SU-DHL-6 (cell line): Measurements from ENCODE around the gene EMC6.

Experiments
- H2AFZ ChIP-seq: fragments of 200-600 bp; sonication (generic); 2 replicates; pipeline ENCODE4 v1.6.1; 2014; ENCODE audit warnings: low read depth, mild to moderate bottlenecking, moderate library complexity, mixed read lengths, antibody characterized with exemption, low read length; ENCODE audit not compliant: severe bottlenecking
- H3F3A ChIP-seq: fragments of 200-600 bp; shearing (Covaris generic); 2 replicates; pipeline ENCODE4 v1.6.0; 2016; ENCODE audit warnings: antibody characterized with exemption, mild to moderate bottlenecking; ENCODE audit not compliant: insufficient read depth
- H3K27ac ChIP-seq: fragments of 200-600 bp; sonication (generic); 2 replicates; pipeline ENCODE4 v1.5.1; 2016; ENCODE audit warnings: low read depth, mild to moderate bottlenecking, low read length, moderate library complexity, mixed read lengths
- H3K27me3 ChIP-seq: fragments of 200-600 bp; sonication (generic), shearing (Covaris generic); 2 replicates; pipeline ENCODE4 v1.6.0; 2014; ENCODE audit warnings: mild to moderate bottlenecking, low read length
- H3K36me3 ChIP-seq: fragments of 200-600 bp; sonication (generic); 2 replicates; pipeline ENCODE4 v1.6.1; 2014; ENCODE audit warnings: mild to moderate bottlenecking, low read length, mixed read lengths
- H3K4me2 ChIP-seq: fragments of 300-600, 200-600 bp; shearing (Covaris generic), sonication (generic); 2 replicates; pipeline ENCODE4 v1.6.0; 2014; ENCODE audit warnings: low read length, low read depth, mild to moderate bottlenecking; ENCODE audit not compliant: poor library complexity, severe bottlenecking
- H3K4me3 ChIP-seq: fragments of 200-600 bp; sonication (generic); 2 replicates; pipeline ENCODE4 v1.5.1; 2014; ENCODE audit warnings: antibody characterized with exemption, low read length, mild to moderate bottlenecking, mixed read lengths; ENCODE audit not compliant: insufficient read depth, poor library complexity, severe bottlenecking
- H3K79me2 ChIP-seq: fragments of 200-600 bp; sonication (generic); 2 replicates; pipeline ENCODE4 v1.6.1; 2014; ENCODE audit warnings: mild to moderate bottlenecking, low read length, moderate library complexity; ENCODE audit not compliant: insufficient read depth
- H3K9ac ChIP-seq: fragments of 200-600 bp; sonication (generic); 2 replicates; pipeline ENCODE4 v1.7.0; 2014; ENCODE audit warnings: mild to moderate bottlenecking, low read length
- H3K9me2 ChIP-seq: fragments of 200-600 bp; sonication (generic); replicated peaks from 2 replicates; pipeline ENCODE4 v1.6.1; 2014; ENCODE audit warnings: low read length; ENCODE audit not compliant: insufficient read depth
- H3K9me3 ChIP-seq: fragments of 200-600 bp; sonication (generic); 2 replicates; pipeline ENCODE4 v1.6.1; 2014; ENCODE audit warnings: low read length, mixed read lengths; ENCODE audit not compliant: insufficient read depth
- H4K20me1 ChIP-seq: fragments of 200-600 bp; sonication (generic); 2 replicates; pipeline ENCODE4 v1.6.1; 2014; ENCODE audit warnings: low read depth, mild to moderate bottlenecking, antibody characterized with exemption, low read length, moderate library complexity, mixed read lengths
- EZH2phosphoT487 ChIP-seq: fragments of 200-600 bp; sonication (generic), shearing (Covaris generic); conservative IDR thresholded peaks from 2 replicates; pipeline ENCODE4 v1.6.1; 2018; ENCODE audit warnings: mild to moderate bottlenecking, antibody characterized with exemption, low read length, moderate library complexity, mixed read lengths
- TF ChIP-seq, protein P1 (sequence below): fragments of 200-600 bp; sonication (generic); IDR thresholded peaks from one replicate; pipeline ENCODE4 v1.5.1; 2017; ENCODE audit warnings: antibody characterized with exemption, mild to moderate bottlenecking, low read length, moderate library complexity; ENCODE audit not compliant: insufficient read depth, poor library complexity, severe bottlenecking

EMC6 gene

GRCh38 chr17:3647251-3647650 lies 21.4 kb upstream of the EMC6 start:
- no peaks in the 10 kb centered on the region for H3K9me3 ChIP-seq
- H2AFZ ChIP-seq, result no peak overlapping the region
- no peak overlapping the region for H3K4me3 ChIP-seq
- no peaks in the 10 kb centered on the region for H3K27me3 ChIP-seq
- TF ChIP-seq EZH2phosphoT487, result no peak
- TF ChIP-seq, protein P1, sequence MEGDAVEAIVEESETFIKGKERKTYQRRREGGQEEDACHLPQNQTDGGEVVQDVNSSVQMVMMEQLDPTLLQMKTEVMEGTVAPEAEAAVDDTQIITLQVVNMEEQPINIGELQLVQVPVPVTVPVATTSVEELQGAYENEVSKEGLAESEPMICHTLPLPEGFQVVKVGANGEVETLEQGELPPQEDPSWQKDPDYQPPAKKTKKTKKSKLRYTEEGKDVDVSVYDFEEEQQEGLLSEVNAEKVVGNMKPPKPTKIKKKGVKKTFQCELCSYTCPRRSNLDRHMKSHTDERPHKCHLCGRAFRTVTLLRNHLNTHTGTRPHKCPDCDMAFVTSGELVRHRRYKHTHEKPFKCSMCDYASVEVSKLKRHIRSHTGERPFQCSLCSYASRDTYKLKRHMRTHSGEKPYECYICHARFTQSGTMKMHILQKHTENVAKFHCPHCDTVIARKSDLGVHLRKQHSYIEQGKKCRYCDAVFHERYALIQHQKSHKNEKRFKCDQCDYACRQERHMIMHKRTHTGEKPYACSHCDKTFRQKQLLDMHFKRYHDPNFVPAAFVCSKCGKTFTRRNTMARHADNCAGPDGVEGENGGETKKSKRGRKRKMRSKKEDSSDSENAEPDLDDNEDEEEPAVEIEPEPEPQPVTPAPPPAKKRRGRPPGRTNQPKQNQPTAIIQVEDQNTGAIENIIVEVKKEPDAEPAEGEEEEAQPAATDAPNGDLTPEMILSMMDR, result no peak
- no peak overlapping the region for H3K27ac ChIP-seq
- no peaks in the 10 kb centered on the region for H3K9me2 ChIP-seq
- no peaks in the 10 kb centered on the region for H3F3A ChIP-seq
- H4K20me1 ChIP-seq, result no peaks in the 10 kb centered on the region
- no peaks in the 10 kb centered on the region for H3K36me3 ChIP-seq
- no peak overlapping the region for H3K9ac ChIP-seq
- no peaks in the 10 kb centered on the region for H3K79me2 ChIP-seq
- H3K4me2 ChIP-seq, result no peak overlapping the region

DNA sequence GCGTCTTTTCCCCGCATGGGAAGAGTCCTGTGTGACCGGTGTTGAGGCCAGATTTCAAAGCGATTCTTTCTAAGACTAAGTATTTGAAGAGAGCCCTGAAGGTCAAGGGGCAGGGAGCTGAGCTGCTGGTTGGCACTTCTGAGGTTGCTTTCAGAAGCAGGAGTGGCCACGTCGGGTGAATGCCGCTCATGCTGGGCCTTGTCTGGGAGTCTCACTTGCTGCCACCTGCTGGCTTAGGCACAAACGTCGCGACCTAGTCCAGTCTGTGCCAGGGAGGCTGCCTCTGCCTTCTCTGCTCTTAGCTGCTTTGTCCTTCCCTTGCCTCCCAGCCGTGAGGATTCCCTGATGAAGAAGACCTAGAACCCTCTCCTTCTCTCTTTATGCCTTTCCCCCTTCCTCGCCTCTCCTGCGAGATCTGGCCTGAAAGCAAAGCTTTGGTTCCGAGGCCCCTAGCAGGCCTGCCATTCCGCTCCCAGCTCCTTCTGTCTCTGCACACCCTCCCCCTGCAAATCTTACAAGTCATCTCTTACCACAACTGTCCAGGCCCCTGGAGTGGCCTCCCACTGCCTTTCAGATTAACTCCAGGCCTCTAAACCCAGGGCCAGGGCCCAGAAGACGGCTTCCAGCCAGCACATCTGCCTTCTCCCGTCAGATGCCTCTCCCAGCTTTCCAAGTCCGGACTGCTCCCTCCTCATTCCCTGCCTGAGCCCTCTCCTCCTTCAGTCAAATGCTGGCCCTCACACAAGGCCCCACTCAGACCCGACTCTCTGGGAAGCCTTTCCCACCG lies 20.6 kb upstream of the EMC6 start:
- Histone ChIP-seq H3K27ac (no peak overlapping the region), H3K9me2 (no peaks in the 10 kb centered on the region), H3F3A (no peaks in the 10 kb centered on the region), H3K79me2 (no peaks in the 10 kb centered on the region), H4K20me1 (no peaks in the 10 kb centered on the region), H2AFZ (no peak overlapping the region), H3K4me3 (no peak overlapping the region), H3K9ac (no peak overlapping the region), H3K27me3 (no peaks in the 10 kb centered on the region), H3K36me3 (no peaks in the 10 kb centered on the region), H3K4me2 (no peak overlapping the region), H3K9me3 (no peaks in the 10 kb centered on the region)
- TF ChIP-seq EZH2phosphoT487, result no peak
- TF ChIP-seq, protein P1, result peak; percentile 9

GRCh38 chr17:3655766-3656165 lies 12.8 kb upstream of the EMC6 start:
- Histone ChIP-seq H3K36me3 (no peaks in the 10 kb centered on the region), H3K9me2 (no peaks in the 10 kb centered on the region), H3K4me3 (no peak overlapping the region), H3K27me3 (no peaks in the 10 kb centered on the region), H3K4me2 (no peak overlapping the region), H3F3A (no peaks in the 10 kb centered on the region), H2AFZ (no peak overlapping the region), H3K79me2 (no peaks in the 10 kb centered on the region), H3K27ac (no peak overlapping the region), H3K9me3 (no peaks in the 10 kb centered on the region), H4K20me1 (no peaks in the 10 kb centered on the region), H3K9ac (no peak overlapping the region)
- no peak for TF ChIP-seq EZH2phosphoT487
- TF ChIP-seq, protein P1, result no peak
